Measurements from ENCODE around the gene DDX24. TPM values are rescaled to one million over a fixed set of nuclear protein-coding genes. Genes with fewer than 3 reads are reported as not detected.

The DDX24 gene
- total RNA-seq, 2 donors from 2014 or later = 478 to 531 TPM

Other genes with a start within 250 kb of the DDX24 start
- not detected for gene FAM181A, start 153.9 kb downstream of the DDX24 start, total RNA-seq
- 1 to 10 TPM; 2.3 to 6.5 TPM for gene ASB2, start 104.6 kb downstream of the DDX24 start, total RNA-seq
- not detected for gene CCDC197, start 83.9 kb downstream of the DDX24 start, total RNA-seq
- under 1 TPM; 0.12 to 0.37 TPM for gene OTUB2, start 54.9 kb downstream of the DDX24 start, total RNA-seq
- 10 to 100 TPM in 1 of 2 donors, 1 to 10 TPM in 1; 9.3 to 12.1 TPM for gene IFI27L1, start 108 bp upstream of the DDX24 start, total RNA-seq
- gene IFI27, start 29.5 kb upstream of the DDX24 start, total RNA-seq = 1 to 10 TPM in 1 of 2 donors, under 1 TPM in 1; 0.63 to 1.0 TPM
- 10 to 100 TPM; 21.5 to 25.8 TPM for gene IFI27L2, start 48.4 kb upstream of the DDX24 start, total RNA-seq
- gene PPP4R4, start 93.1 kb upstream of the DDX24 start, total RNA-seq = 1 to 10 TPM; 2.6 to 6.7 TPM
- not detected for gene SERPINA10, start 212.1 kb upstream of the DDX24 start, total RNA-seq
- gene SERPINA6, start 242.1 kb upstream of the DDX24 start, total RNA-seq = not detected